K562 (cell line): ENCODE measurements around the gene BRD3OS. TPM values are rescaled to one million over a fixed set of nuclear protein-coding genes. Genes with fewer than 3 reads are reported as not detected.

Experiments
- ATAC-seq: fragments of 200-7000 bp; cut with Tn5 transposase; 3 replicates; pipeline ENCODE4 v1.9.1; 2020; ENCODE audit warnings: moderate library complexity
- BruUV-seq: library from RNA; stranded (reverse); fragments of 400-500 nt; replicated peaks from 2 replicates; lab custom pipeline; 2021; lab: Mats Ljungman, UMichigan
- CTCF ChIA-PET: fragments of 300-600 bp; formaldehyde crosslinking; extraction: SDS; loops from one replicate; lab custom pipeline; 2021; ENCODE audit warnings: low intra/inter-chr PET ratio; lab: Yijun Ruan, JAX
- POLR2A ChIA-PET: fragments of 300-600, 350-650 bp; sonication (Branson Sonifier 250); formaldehyde crosslinking; extraction: SDS; loops from one replicate; lab custom pipeline; 2021; ENCODE audit warnings: antibody characterized with exemption, inconsistent platforms; lab: Yijun Ruan, JAX
- DNase-seq, 4 experiments: peaks; one replicate each; pipeline versions ENCODE4 v3.0.0 to v3.0.0-alpha.2; 2011 to 2018; ENCODE audit warnings: low spot score in 3 of 4, mixed read lengths in 3 of 4; ENCODE audit errors: extremely low read depth in 1 of 4
- FAIRE-seq: peaks from 2 replicates; lab custom pipeline; 2011; peaks lifted over from hg19 to GRCh38; lab: Jason Lieb, UNC
- H2AFZ ChIP-seq: 2 replicates; pipeline ENCODE4 v1.6.0; 2011; ENCODE audit warnings: low read depth, low read length, control low read depth, inconsistent platforms
- H3K27ac ChIP-seq: fragments of 200-600 bp; 3 replicates; pipeline ENCODE4 v1.8.0; 2011; ENCODE audit warnings: low read depth, mild to moderate bottlenecking, control low read depth, inconsistent platforms, low read length, moderate library complexity, mixed read lengths; ENCODE audit errors: extremely low read depth
- H3K27me3 ChIP-seq, 2 experiments: fragments of 300-600 bp in 1 of 2; 2 replicates in 1 of 2; 3 replicates in 1 of 2; pipeline versions ENCODE4 v1.6.0 to v1.8.0; 2011; ENCODE audit warnings: inconsistent platforms in 2 of 2, low read length in 2 of 2, mild to moderate bottlenecking in 1 of 2, mixed read lengths in 1 of 2, moderate library complexity in 1 of 2; ENCODE audit not compliant: control insufficient read depth in 2 of 2, insufficient read depth in 2 of 2
- H3K36me3 ChIP-seq: fragments of 300-600 bp; 3 replicates; pipeline ENCODE4 v1.8.0; 2011; ENCODE audit warnings: mild to moderate bottlenecking, low read length, inconsistent platforms; ENCODE audit not compliant: control insufficient read depth, insufficient read depth
- H3K4me1 ChIP-seq, 2 experiments: fragments of 200-600 bp in 1 of 2; replicated peaks in 1 of 2; 2 replicates in 1 of 2; 3 replicates in 1 of 2; pipeline versions ENCODE4 v1.5.1 to v1.8.0; 2011; ENCODE audit warnings: inconsistent platforms in 2 of 2, low read length in 2 of 2, mild to moderate bottlenecking in 1 of 2, mixed read lengths in 1 of 2, moderate library complexity in 1 of 2; ENCODE audit not compliant: control insufficient read depth in 2 of 2, insufficient read depth in 2 of 2
- H3K4me2 ChIP-seq: 2 replicates; pipeline ENCODE4 v1.6.1; 2011; ENCODE audit warnings: low read length, control low read depth, inconsistent platforms, mixed read lengths; ENCODE audit not compliant: insufficient read depth
- H3K4me3 ChIP-seq: fragments of 200-600 bp; sonication (generic), shearing (Covaris generic); 2 replicates; pipeline ENCODE4 v1.5.1; 2016; ENCODE audit warnings: control low read depth, inconsistent platforms
- H3K79me2 ChIP-seq: fragments of 200-600 bp; 3 replicates; pipeline ENCODE4 v1.8.0; 2011; ENCODE audit warnings: low read length, inconsistent platforms; ENCODE audit not compliant: control insufficient read depth, insufficient read depth
- H3K9ac ChIP-seq, 2 experiments: 2 replicates each; pipeline versions ENCODE4 v1.6.0 to v1.6.1; 2011; ENCODE audit warnings: low read depth in 2 of 2, low read length in 2 of 2, control low read depth in 1 of 2, inconsistent platforms in 1 of 2, mild to moderate bottlenecking in 1 of 2, mixed read lengths in 1 of 2; ENCODE audit not compliant: insufficient read depth in 1 of 2
- H3K9me1 ChIP-seq: one replicate; pipeline ENCODE4 v1.6.0; 2011; ENCODE audit warnings: inconsistent platforms, mild to moderate bottlenecking, low read length, moderate library complexity; ENCODE audit not compliant: control insufficient read depth, insufficient read depth
- H3K9me3 ChIP-seq: replicated peaks from 2 replicates; pipeline ENCODE4 v1.5.1; 2011; ENCODE audit warnings: low read depth, low read length, inconsistent platforms; ENCODE audit not compliant: control insufficient read depth, insufficient read depth
- H4K20me1 ChIP-seq: replicated peaks from 2 replicates; pipeline ENCODE4 v1.6.1; 2011; ENCODE audit warnings: low read length, inconsistent platforms, mixed read lengths; ENCODE audit not compliant: control insufficient read depth, insufficient read depth
- DEAF1 ChIP-seq: fragments of 450-650 bp; formaldehyde crosslinking; IDR thresholded peaks from 2 replicates; pipeline ENCODE4 v1.4.0; 2020; ENCODE audit warnings: mild to moderate bottlenecking, moderate library complexity
- FOXA3 ChIP-seq, 2 experiments: fragments of 450-650 bp in 1 of 2; sonication (generic) in 1 of 2; formaldehyde crosslinking; IDR thresholded peaks in 1 of 2; conservative IDR thresholded peaks in 1 of 2; 2 replicates each; pipeline versions ENCODE4 v1.4.0 to v1.8.0; 2020 to 2022; ENCODE audit warnings: mild to moderate bottlenecking in 2 of 2, missing genetic modification reagents in 1 of 2
- NR4A1 ChIP-seq, 2 experiments: fragments of 250-450 bp in 1 of 2; fragments of 450-650 bp in 1 of 2; sonication (Bioruptor Pico) in 1 of 2; IDR thresholded peaks; 2 replicates each; pipeline versions ENCODE4 v1.4.0 to v1.6.1; 2016 to 2020; ENCODE audit warnings: mild to moderate bottlenecking in 2 of 2, missing compliant biosample characterization in 1 of 2, missing genetic modification characterization in 1 of 2, moderate library complexity in 1 of 2
- USF2 ChIP-seq: sonication (generic); formaldehyde crosslinking; IDR thresholded peaks from 2 replicates; pipeline ENCODE4 v1.5.0; 2020; ENCODE audit warnings: missing genetic modification reagents
- ZBTB43 ChIP-seq: sonication (generic); formaldehyde crosslinking; IDR thresholded peaks from 2 replicates; pipeline ENCODE4 v1.8.0; 2023; ENCODE audit warnings: mild to moderate bottlenecking, missing genetic modification reagents
- ZFP30 ChIP-seq: fragments of 250-450 bp; sonication (Bioruptor Pico); IDR thresholded peaks from 2 replicates; pipeline ENCODE4 v1.8.0; 2022; ENCODE audit warnings: moderate library complexity, mild to moderate bottlenecking, inconsistent platforms, borderline replicate concordance
- ZFP36 ChIP-seq: fragments of 150-350 bp; IDR thresholded peaks from 2 replicates; pipeline ENCODE4 v1.6.1; 2018; ENCODE audit warnings: low read length, low read depth; ENCODE audit not compliant: partially characterized antibody
- ZNF41 ChIP-seq: fragments of 250-450 bp; sonication (Bioruptor Pico); conservative IDR thresholded peaks from 2 replicates; pipeline ENCODE4 v1.4.0; 2020; ENCODE audit warnings: mild to moderate bottlenecking
- ZNF695 ChIP-seq: fragments of 450-650 bp; formaldehyde crosslinking; IDR thresholded peaks from 2 replicates; pipeline ENCODE4 v1.4.0; 2020; ENCODE audit warnings: mild to moderate bottlenecking, moderate library complexity
- WGBS: fragments of 100-300 bp; shearing (Covaris generic); methylation state at CpG from one replicate; pipeline ENCODE4 v1.1.6; 2016; ENCODE audit warnings: low coverage, mixed read lengths; ENCODE audit not compliant: insufficient coverage; ENCODE audit errors: missing lambda C conversion rate; 5-methylcytosine and 5-hydroxymethylcytosine counted together
- in situ Hi-C: fragments of 300-500 bp; cut with MboI; formaldehyde crosslinking; loops from 4 replicates; pipeline ENCODE4 v1.15.0; 2018; ENCODE audit warnings: inconsistent platforms, mixed read lengths
- intact Hi-C: fragments of 100-400 bp; cut with micrococcal nuclease; formaldehyde crosslinking; loops from 2 replicates; pipeline ENCODE4 v1.14.2; 2022
- polyA plus RNA-seq, 8 experiments: library from polyadenylated mRNA; depleted of rRNA in 4 of 8; stranded (reverse) in 5 of 8; unstranded in 3 of 8; fragments of >200 nt; fragmentation: Nextera tagmentation in 2 of 8; fragmentation: Illumina TruSeq in 1 of 8; extraction: Ambion mirVana in 2 of 8; extraction: Trizol in 1 of 8; gene quantifications; 2 replicates each; pipeline versions ENCODE4 v1.2.1 to v1.2.3, GENCODE V29; 2011 to 2014; ENCODE audit warnings: inconsistent platforms in 1 of 8, missing spikeins in 1 of 8
- total RNA-seq, 7 experiments: library from RNA; depleted of rRNA in 6 of 7; stranded (reverse); fragments of >200 nt in 6 of 7; fragmentation: Illumina TruSeq in 2 of 7; extraction: Trizol in 2 of 7; gene quantifications; 2 replicates each; pipeline versions ENCODE4 v1.2.1 to v1.2.3, GENCODE V29; 2011 to 2021; ENCODE audit warnings: low replicate concordance in 1 of 7

Gene BRD3OS
- total and polyA plus RNA-seq, 9 of the 15 experiments (the other 6 are each of a cell fraction or from before 2014, with no cell fraction given), result 1.1 to 8.7 (median 5.9) TPM

GRCh38 chr9:133980864-133981588 lies 44.3 kb upstream of the BRD3OS start:
- H3K9ac ChIP-seq, result no peak overlapping the region
- peaks cover 19 to 79% of the 10 kb centered on the region in 2 experiments; a peak in 4 of 5 replicates for H3K27me3 ChIP-seq
- intact Hi-C loops (no loop called here), in situ Hi-C loops (no loop called here)
- no TSS peak for BruUV-seq
- TF ChIP-seq USF2 (0 out of 2 replicates have a peak, but pooled peaks have one; percentile 0), ZFP36 (peak; percentile 26), ZBTB43 (CRISPR knock-in tag) (no peak), DEAF1 (CRISPR knock-in tag) (no peak), FOXA3 (CRISPR knock-in tag; conservative IDR thresholded peaks at IDR 0.05 in 1 of 2, IDR thresholded peaks at IDR 0.05 in 1 of 2) (no peak), NR4A1 (CRISPR knock-in tag; IDR thresholded peaks at IDR 0.05) (no peak), NR4A1 (tag; IDR thresholded peaks at IDR 0.05) (no peak), ZNF41 (CRISPR knock-in tag) (no peak), ZNF695 (no peak), ZFP30 (no peak)
- POLR2A ChIA-PET, result interaction anchor here (0.8 kb wide), 1 partner anchor 71 kb away, joined by 4 read pairs; no protein-coding TSS in a partner anchor
- H3K4me2 ChIP-seq, result no peak overlapping the region
- DNase-seq (no peak), FAIRE-seq (no peak), ATAC-seq (no peak)
- H2AFZ ChIP-seq, result no peak overlapping the region
- no peaks in the 10 kb centered on the region for H3K9me1 ChIP-seq
- H3K79me2 ChIP-seq, result no peaks in the 10 kb centered on the region
- WGBS, result under 1% methylated on average over 25 of the region's 25 CpGs
- CTCF ChIA-PET, result no interaction called here
- H3K9me3 ChIP-seq, result no peaks in the 10 kb centered on the region
- no peak overlapping the region for H3K4me3 ChIP-seq
- H3K27ac ChIP-seq, result no peak overlapping the region
- H4K20me1 ChIP-seq, result peaks cover 40% of the 10 kb centered on the region
- no peaks in the 10 kb centered on the region for H3K36me3 ChIP-seq
- peaks cover 0 to 12% of the 10 kb centered on the region in 2 experiments; a peak in 2 of 5 replicates for H3K4me1 ChIP-seq
